T-helper 1 cell treated with Interleukin-12 subunit alpha and Interleukin-12 subunit beta and Interleukin-4 antibody, amounts not matched to agents 30 μg/mL and 1 μg/mL, for 36 hours (primary cell): ENCODE data around the gene RFTN1.
"Not testable (repeated sequence)": the region's sequence is repeated elsewhere in the genome, so short reads cannot be mapped to it uniquely, and the experiment has no call there.

Experiments
- H3K27ac Mint-ChIP-seq: one replicate; pipeline ENCODE4 v1.8.0; 2021; ENCODE audit warnings: mild to moderate bottlenecking, mixed read lengths
- H3K27me3 Mint-ChIP-seq: one replicate; pipeline ENCODE4 v1.8.0; 2021; ENCODE audit warnings: low read depth, mixed read lengths
- H3K36me3 Mint-ChIP-seq: one replicate; pipeline ENCODE4 v1.8.0; 2021; ENCODE audit warnings: low read depth, mixed read lengths
- H3K4me1 Mint-ChIP-seq: one replicate; pipeline ENCODE4 v1.8.0; 2021; ENCODE audit warnings: low read depth, mixed read lengths
- H3K4me3 Mint-ChIP-seq: one replicate; pipeline ENCODE4 v1.8.0; 2021; ENCODE audit warnings: mild to moderate bottlenecking, moderate library complexity, mixed read lengths
- H3K9me3 Mint-ChIP-seq: one replicate; pipeline ENCODE4 v1.8.0; 2021; ENCODE audit warnings: mixed read lengths

Gene RFTN1

DNA sequence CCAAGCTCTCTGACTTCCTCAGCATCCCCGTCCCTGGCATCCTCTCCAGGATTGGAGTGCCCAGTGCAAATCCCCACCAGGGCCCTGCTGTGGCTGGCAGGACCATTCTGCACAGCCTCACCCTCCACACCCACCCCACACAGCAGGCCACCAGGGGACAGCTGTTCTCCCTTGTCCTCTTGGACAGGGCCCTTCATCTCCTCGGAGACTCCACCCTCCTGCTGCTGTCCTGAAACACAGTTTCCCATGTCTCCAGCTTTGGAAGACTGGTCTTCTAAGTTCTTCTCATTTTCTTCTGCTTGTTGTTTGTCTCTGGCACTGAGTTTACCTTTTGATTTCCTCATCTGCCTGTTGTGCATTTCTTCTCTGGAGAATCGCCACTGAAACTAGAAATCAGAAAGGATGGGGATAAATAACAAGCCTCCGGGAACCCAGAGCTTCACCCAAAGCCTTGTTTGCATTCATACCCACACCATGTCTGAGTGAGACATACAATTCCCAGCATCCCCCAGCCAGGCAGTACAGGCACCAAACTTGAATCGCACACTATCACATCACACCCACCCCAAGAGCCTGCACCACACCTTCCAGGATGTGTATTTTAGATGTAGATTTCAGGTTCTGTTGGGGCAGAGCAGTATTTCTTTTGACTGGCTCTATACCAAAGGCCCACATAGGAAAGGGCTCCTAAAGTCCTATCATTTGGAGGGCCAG lies 196.5 kb downstream of the RFTN1 start:
- Mint-ChIP-seq H3K27ac (peak overlapping the region; percentile 57), H3K9me3 (no peaks in the 10 kb centered on the region), H3K27me3 (no peaks in the 10 kb centered on the region), H3K36me3 (peaks cover 69% of the 10 kb centered on the region), H3K4me1 (peaks cover 80% of the 10 kb centered on the region), H3K4me3 (peak overlapping the region; percentile 35)

DNA sequence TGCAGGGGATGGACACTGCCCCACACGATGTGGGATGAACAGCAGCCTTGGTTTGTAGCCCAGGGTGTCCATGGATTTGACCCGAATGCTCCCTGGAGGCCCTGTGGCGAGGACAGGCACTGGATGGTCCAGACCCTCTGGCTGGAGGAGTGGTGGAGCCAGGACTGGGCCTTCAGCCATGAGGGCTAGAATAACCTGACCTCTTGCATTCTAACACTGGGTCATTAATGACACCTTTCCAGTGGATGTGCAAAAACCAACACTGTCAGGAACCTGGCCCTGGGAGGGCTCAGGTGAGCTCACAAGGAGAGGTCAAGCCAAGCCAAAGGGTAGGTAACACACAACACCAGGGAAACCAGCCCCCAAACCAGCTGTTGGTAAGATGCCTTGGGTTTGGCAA lies 197.1 kb downstream of the RFTN1 start:
- Mint-ChIP-seq H3K27ac (peak overlapping the region; percentile 61), H3K9me3 (no peaks in the 10 kb centered on the region), H3K27me3 (no peaks in the 10 kb centered on the region), H3K4me3 (no peak overlapping the region), H3K36me3 (peaks cover 73% of the 10 kb centered on the region), H3K4me1 (peaks cover 86% of the 10 kb centered on the region)

DNA sequence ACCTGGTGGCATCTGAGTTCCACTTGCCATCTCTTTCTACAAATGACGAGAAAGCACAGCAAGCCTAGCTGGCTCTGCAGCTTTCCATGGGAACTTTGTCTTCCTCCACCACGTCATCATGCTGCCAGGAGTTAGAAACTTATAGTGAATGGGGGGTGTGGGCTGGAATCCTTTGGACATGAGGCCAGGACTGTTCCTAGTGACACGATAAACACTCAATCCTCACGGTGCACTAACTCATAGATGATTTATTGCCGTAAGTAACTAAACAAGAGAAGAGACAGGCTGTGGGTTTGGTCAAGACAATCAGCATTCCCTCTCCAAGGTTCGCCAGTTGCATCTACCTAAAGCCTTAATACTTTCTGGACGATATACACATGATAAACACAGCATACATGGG lies 197.9 kb downstream of the RFTN1 start:
- Mint-ChIP-seq H3K9me3 (no peaks in the 10 kb centered on the region), H3K4me3 (no peak overlapping the region), H3K36me3 (peaks cover 67% of the 10 kb centered on the region), H3K27ac (peak overlapping the region; percentile 61), H3K27me3 (no peaks in the 10 kb centered on the region), H3K4me1 (peaks cover 82% of the 10 kb centered on the region)

DNA sequence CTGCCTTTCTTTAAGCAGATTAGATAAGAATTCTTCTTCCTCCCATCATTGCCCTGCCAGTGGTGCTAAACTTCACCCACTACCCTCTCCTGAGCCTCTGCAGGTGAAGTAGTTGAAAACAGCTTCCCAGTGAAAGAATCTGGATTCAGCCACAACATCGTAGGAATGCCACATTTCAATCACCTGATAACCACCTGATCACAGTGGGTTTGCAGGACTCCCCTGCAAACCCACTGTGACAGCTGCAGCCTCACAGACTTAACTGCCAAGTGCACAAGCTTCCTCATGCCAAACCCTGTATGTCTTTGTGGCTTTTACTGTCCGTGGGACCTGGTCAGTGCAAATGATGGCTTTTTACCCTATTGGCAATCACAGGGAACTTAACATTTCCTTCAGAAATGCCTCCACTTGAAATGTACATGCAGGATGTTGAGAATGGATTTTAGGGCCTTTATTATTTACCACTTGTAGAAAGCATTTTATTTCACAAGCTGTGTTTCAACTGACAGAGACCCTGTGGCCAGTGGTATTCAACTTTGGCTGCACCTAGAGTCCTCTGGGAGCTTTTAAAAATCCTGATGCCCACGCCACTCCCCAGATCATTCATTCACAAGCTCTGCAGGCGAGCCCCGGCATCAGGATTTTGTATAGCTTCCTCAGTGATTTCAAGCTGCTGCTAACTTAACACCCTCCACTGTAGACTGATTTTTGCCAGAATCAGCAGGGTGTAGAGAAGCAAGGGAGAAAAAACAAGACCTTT lies 199.4 kb downstream of the RFTN1 start:
- H3K27ac Mint-ChIP-seq, result no peak overlapping the region
- H3K4me1 Mint-ChIP-seq, result peaks cover 80% of the 10 kb centered on the region
- H3K36me3 Mint-ChIP-seq, result peaks cover 61% of the 10 kb centered on the region
- H3K27me3 Mint-ChIP-seq, result no peaks in the 10 kb centered on the region
- H3K9me3 Mint-ChIP-seq, result no peaks in the 10 kb centered on the region
- H3K4me3 Mint-ChIP-seq, result no peak overlapping the region

DNA sequence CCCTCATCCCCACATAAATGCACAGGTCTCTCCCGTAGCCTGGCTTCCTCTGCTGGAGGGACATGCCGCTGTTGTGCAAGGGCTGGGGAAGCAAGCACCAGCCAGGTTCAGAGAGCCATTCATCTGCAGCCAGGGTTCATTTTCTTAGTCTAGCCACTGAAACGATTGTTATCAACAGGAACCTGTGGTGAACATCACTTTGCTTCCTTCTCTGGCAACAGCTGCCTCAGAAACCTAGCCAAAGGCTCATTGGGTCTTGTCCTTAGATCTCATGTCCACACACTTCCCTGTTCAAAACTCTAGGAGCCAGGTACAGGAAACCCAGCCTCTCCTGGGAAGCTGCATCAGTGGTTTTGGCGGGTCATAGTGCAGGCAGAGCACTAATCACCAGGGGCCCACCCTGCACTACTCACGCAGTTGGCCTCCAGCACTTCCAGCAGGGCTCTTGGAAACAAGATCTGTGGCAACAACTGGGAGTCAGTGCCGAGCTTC lies 201.5 kb downstream of the RFTN1 start:
- peaks cover 77% of the 10 kb centered on the region for H3K4me1 Mint-ChIP-seq
- H3K9me3 Mint-ChIP-seq, result no peaks in the 10 kb centered on the region
- peak overlapping the region; percentile 90 for H3K27ac Mint-ChIP-seq
- H3K36me3 Mint-ChIP-seq, result peaks cover 64% of the 10 kb centered on the region
- peak overlapping the region; percentile 77 for H3K4me3 Mint-ChIP-seq
- no peaks in the 10 kb centered on the region for H3K27me3 Mint-ChIP-seq

DNA sequence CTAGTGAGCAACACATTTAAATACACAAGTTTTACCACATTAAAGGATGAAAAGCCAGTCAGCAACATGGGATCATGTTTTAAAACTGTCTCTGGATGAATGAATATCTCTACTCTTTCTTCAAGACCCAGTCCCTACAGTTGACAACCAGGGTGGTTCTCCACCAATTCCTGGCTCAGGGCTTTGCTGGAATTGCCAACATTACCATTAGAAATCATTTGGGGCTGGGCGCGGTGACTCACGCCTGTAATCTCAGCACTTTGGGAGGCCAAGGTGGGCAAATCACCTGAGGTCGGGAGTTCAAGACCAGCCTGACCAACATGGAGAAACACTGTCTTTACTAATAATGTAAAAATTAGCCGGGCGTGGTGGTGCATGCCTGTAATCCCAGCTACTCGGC lies 203.0 kb downstream of the RFTN1 start:
- H3K27me3 Mint-ChIP-seq, H3K9me3 Mint-ChIP-seq, H3K4me3 Mint-ChIP-seq: not testable (repeated sequence)
- H3K36me3 Mint-ChIP-seq, result peaks cover 70% of the 10 kb centered on the region
- H3K4me1 Mint-ChIP-seq, result peaks cover 79% of the 10 kb centered on the region
- peak overlapping the region; percentile 91 for H3K27ac Mint-ChIP-seq

DNA sequence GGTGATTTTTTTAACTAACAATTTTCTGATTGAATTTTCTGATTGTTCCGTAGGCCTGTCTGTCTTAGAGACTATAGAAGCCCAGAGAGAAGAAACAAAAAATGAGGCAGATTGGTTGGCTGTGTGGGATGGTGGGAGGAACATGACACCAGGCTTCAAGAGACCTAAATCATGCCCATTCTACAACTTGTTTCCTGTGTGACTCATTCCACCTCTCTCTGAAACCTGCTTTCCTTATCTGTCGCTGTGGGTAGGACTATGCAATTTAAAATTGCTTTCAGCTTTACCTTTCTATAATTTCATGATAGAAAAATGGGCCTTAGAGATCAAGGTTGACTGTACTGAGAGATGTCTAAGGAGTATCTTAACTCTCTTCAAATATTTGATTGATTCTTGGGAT lies 203.9 kb downstream of the RFTN1 start:
- Mint-ChIP-seq H3K27ac (peak overlapping the region; percentile 91), H3K4me3 (peak overlapping the region; percentile 73), H3K9me3 (no peaks in the 10 kb centered on the region), H3K27me3 (no peaks in the 10 kb centered on the region), H3K4me1 (peaks cover 81% of the 10 kb centered on the region), H3K36me3 (peaks cover 75% of the 10 kb centered on the region)

DNA sequence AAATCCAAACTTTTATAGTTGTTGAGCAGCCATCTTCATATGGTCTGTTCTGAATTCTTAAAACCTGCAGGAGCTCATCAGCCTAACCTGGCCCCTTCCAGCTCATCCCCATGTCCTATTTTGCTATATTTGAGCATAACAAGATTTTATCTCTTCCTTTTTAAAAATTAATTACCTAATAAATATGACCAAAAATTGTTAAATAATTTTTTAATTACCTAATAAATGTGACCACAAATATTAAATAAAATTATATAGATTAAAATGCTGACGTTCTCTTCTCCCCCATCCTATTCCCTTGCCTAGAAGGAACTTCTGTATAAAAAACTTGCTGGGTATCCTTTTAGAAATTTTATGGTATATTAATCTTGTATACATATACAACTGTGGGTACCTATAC lies 204.8 kb downstream of the RFTN1 start:
- Mint-ChIP-seq H3K27me3 (no peaks in the 10 kb centered on the region), H3K27ac (peak overlapping the region; percentile 23), H3K9me3 (no peaks in the 10 kb centered on the region), H3K36me3 (peaks cover 77% of the 10 kb centered on the region), H3K4me1 (peaks cover 81% of the 10 kb centered on the region), H3K4me3 (no peak overlapping the region)

DNA sequence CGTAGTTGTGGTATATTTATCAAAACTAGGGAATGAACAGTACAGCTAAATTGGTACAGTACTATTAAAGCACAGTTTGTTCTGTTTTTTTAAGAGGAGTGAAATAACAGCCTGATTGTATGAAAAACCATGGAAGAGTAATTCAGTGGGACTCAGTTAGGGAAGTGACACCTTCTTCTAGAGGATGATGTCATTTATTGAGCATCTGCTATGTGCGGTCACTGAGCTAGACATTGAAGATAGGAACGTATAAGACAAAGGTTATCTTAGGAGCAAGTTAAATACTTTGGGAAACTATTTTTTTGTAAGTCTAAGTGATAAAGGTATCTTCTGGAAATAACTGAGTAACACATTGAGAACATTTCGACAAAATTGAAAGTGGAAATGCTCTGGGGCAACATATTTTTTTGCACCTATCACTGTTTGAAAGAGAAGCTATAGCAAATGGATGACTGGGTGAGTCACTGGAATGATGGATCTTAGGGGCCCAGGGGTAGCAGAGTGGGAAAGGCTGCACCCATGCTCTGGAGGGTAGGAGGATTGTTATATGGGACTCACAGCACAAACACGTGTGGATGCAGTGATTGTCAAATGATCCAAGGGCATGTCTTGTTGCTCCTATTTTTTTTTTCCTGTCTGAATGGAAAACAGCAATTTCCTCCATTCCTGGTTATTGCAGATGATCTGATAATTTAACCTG lies 205.5 kb downstream of the RFTN1 start:
- H3K27me3 Mint-ChIP-seq, result no peaks in the 10 kb centered on the region
- H3K4me1 Mint-ChIP-seq, result peaks cover 78% of the 10 kb centered on the region
- H3K9me3 Mint-ChIP-seq, result no peaks in the 10 kb centered on the region
- H3K36me3 Mint-ChIP-seq, result peaks cover 75% of the 10 kb centered on the region
- peak overlapping the region; percentile 52 for H3K27ac Mint-ChIP-seq
- H3K4me3 Mint-ChIP-seq, result peak overlapping the region; percentile 32

DNA sequence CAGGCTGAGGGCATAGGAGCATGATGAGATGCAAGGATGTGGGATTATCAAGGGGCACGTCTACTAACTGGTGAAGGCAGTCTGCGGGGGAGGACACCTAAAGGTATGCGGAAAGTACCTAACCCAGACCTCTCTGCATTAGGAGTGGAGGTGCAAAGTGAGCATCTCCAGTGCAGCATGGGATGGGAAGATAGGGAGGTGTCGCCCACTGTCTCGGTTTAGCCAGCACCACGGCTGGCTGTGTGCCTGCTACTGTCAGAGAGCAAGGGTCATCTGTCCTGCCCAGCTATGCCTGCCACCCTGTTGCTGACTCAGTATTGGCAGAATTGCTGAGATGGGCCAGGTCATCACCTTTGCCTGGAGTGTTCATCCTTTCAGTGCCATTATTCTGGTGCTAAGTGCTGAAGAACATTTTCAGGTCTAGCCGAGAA lies 208.4 kb downstream of the RFTN1 start:
- no peaks in the 10 kb centered on the region for H3K27me3 Mint-ChIP-seq
- peak overlapping the region; percentile 68 for H3K4me3 Mint-ChIP-seq
- peaks cover 88% of the 10 kb centered on the region for H3K4me1 Mint-ChIP-seq
- no peaks in the 10 kb centered on the region for H3K9me3 Mint-ChIP-seq
- H3K36me3 Mint-ChIP-seq, result peaks cover 80% of the 10 kb centered on the region
- H3K27ac Mint-ChIP-seq, result peak overlapping the region; percentile 76

DNA sequence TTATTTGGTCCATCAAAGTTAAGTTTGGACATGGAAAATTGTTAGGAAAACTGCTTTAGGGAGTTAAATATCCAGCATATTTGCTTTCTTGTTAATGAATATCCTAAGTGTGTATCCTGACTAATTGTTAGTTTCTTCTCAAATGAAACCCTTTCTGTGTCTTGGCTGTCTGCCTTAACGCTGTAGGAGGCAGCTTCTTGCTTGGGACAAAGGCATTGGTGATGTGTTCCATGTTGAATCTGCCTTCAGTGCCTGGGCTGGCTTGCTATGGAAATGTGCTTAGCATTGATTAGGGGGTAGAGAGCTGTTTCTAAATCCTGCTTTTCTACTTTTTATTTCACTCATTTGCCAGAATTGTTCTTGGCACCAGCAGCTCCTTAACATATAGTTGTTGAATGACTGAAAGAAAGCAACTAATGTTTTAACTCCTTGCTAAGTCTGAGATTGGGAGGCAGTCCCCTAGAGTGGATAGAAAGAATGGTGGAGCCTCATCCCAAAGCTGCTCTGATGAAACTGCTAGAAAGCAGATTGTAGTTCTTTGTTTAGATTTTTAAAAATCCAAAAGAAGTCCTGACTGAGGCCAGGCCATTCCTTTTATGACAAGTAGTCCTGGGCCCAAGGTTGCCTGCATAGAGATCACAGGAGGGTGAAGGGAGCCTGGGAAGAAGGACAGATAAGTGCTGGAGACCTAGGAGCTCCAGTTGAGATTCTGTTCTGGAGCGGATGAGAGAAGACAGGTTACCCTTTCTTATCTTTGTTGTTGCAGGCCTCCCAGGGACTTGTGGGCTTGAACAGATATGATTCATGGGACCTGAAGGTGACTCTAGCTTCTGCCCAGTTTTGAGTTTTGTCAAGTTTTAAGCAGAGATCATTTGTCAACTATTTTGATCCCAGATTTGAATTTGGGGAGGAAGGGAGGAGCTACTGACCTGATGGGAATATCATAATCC lies 209.2 kb downstream of the RFTN1 start:
- H3K9me3 Mint-ChIP-seq, result no peaks in the 10 kb centered on the region
- peak overlapping the region; percentile 76 for H3K27ac Mint-ChIP-seq
- H3K36me3 Mint-ChIP-seq, result peaks cover 78% of the 10 kb centered on the region
- peak overlapping the region; percentile 68 for H3K4me3 Mint-ChIP-seq
- H3K4me1 Mint-ChIP-seq, result peaks cover 88% of the 10 kb centered on the region
- no peaks in the 10 kb centered on the region for H3K27me3 Mint-ChIP-seq

DNA sequence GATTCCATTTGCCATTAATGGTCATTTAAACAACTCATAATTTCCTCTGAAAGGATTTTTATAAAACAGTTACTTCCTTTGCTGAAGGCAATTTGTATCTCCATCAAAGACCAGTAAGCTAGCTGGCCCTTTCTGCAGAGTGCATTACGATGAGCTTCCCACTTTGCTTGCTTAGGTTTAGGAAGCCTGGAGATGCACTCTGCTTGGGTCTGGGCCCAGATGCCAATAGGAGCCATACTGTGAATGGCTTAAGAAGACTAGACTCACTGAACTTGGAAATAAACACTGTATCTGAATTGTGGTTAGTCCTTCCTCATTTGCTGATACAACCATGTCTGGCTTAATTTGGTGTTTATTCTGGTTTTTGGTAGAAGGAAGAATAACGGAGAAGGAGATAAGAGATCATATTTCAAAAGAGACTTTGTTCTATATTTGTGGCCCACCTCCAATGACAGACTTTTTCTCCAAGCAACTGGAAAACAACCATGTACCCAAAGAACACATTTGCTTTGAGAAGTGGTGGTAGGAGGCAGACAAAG lies 210.4 kb downstream of the RFTN1 start:
- H3K4me3 Mint-ChIP-seq, result peak overlapping the region; percentile 90
- no peaks in the 10 kb centered on the region for H3K27me3 Mint-ChIP-seq
- peaks cover 91% of the 10 kb centered on the region for H3K4me1 Mint-ChIP-seq
- H3K36me3 Mint-ChIP-seq, result peaks cover 80% of the 10 kb centered on the region
- H3K27ac Mint-ChIP-seq, result peak overlapping the region; percentile 66
- H3K9me3 Mint-ChIP-seq, result no peaks in the 10 kb centered on the region

DNA sequence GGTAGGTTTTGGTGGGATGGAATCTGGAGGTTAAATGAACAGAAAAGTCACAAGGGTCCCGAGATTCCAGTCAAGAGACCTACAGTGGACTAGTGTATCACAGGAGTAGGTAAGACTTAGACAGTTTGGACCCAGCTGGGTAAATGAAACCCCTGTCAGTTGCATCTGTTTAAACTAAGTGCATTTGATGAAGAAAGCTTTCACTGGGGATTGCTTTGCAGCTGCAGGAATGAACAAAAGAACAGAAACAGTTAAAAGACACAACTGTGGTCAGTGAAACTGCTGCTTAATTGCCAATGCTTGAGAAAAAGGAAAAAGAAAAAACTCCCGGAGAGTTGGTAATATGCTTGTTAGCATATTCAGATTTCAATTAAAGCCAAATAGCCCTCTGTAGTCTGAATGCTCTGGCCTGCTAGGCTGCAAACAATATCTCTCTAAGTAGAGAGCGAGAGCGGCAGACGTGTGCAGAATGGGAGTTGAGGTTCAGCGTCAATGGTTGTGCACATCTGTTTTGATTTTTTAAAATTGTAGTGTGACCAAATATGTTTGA lies 211.3 kb downstream of the RFTN1 start:
- Mint-ChIP-seq H3K27me3 (no peaks in the 10 kb centered on the region), H3K4me3 (peak overlapping the region; percentile 90), H3K36me3 (peaks cover 79% of the 10 kb centered on the region)

More for the DNA sequence above, 211.3 kb downstream of the RFTN1 start:
- Mint-ChIP-seq H3K27ac (peak overlapping the region; percentile 94), H3K9me3 (no peaks in the 10 kb centered on the region), H3K4me1 (peaks cover 89% of the 10 kb centered on the region)
